GM23338 (cell line): ENCODE measurements around the gene SSTR4. TPM values are rescaled to one million over a fixed set of nuclear protein-coding genes. Genes with fewer than 3 reads are reported as not detected.

Source experiments
- ATAC-seq: fragments of 200-7000 bp; cut with Tn5 transposase; 3 replicates; pipeline ENCODE4 v1.9.1; 2020
- DNase-seq: peaks from one replicate; pipeline ENCODE4 v3.0.0-alpha.2; 2015; ENCODE audit warnings: low spot score
- H2AFZ ChIP-seq: fragments of 200-600 bp; sonication (generic); 2 replicates; pipeline ENCODE4 v1.8.0; 2016; ENCODE audit warnings: antibody characterized with exemption, mild to moderate bottlenecking, moderate library complexity
- H3F3A ChIP-seq: fragments of 200-600 bp; sonication (generic); replicated peaks from 2 replicates; pipeline ENCODE4 v1.8.0; 2017; ENCODE audit warnings: antibody characterized with exemption, mixed run types, low read depth
- H3K27ac ChIP-seq: fragments of 200-600 bp; sonication (generic); 2 replicates; pipeline ENCODE4 v1.6.1; 2016; ENCODE audit warnings: low read depth
- H3K27me3 ChIP-seq: fragments of 200-600 bp; sonication (generic); 2 replicates; pipeline ENCODE4 v1.8.0; 2016; ENCODE audit warnings: mild to moderate bottlenecking, mixed run types, moderate library complexity; ENCODE audit not compliant: insufficient read depth
- H3K36me3 ChIP-seq: fragments of 200-600 bp; sonication (generic); 2 replicates; pipeline ENCODE4 v1.8.0; 2016; ENCODE audit warnings: mild to moderate bottlenecking; ENCODE audit not compliant: insufficient read depth
- H3K4me1 ChIP-seq: fragments of 200-600 bp; sonication (generic); 2 replicates; pipeline ENCODE4 v1.8.0; 2016; ENCODE audit warnings: mild to moderate bottlenecking, moderate library complexity; ENCODE audit not compliant: insufficient read depth
- H3K4me2 ChIP-seq: fragments of 200-600 bp; sonication (generic); 2 replicates; pipeline ENCODE4 v1.7.1; 2017; ENCODE audit warnings: mixed run types
- H3K4me3 ChIP-seq: fragments of 200-600 bp; sonication (generic); 2 replicates; pipeline ENCODE4 v1.6.1; 2016; ENCODE audit warnings: mixed run types
- H3K79me2 ChIP-seq: fragments of 200-600 bp; sonication (generic); replicated peaks from 2 replicates; pipeline ENCODE4 v1.8.0; 2017; ENCODE audit warnings: mild to moderate bottlenecking; ENCODE audit not compliant: insufficient read depth
- H3K9me2 ChIP-seq: fragments of 200-600 bp; sonication (generic); 2 replicates; pipeline ENCODE4 v1.8.0; 2017; ENCODE audit not compliant: insufficient read depth
- H4K20me1 ChIP-seq: fragments of 200-600 bp; sonication (generic); replicated peaks from 2 replicates; pipeline ENCODE4 v1.8.0; 2017; ENCODE audit warnings: mild to moderate bottlenecking; ENCODE audit not compliant: insufficient read depth
- H3K27ac Mint-ChIP-seq: 2 replicates; pipeline ENCODE4 v1.8.0; 2020; ENCODE audit warnings: inconsistent platforms, mild to moderate bottlenecking, moderate library complexity, mixed read lengths
- H3K27me3 Mint-ChIP-seq: 3 replicates; pipeline ENCODE4 v1.8.0; 2022; ENCODE audit warnings: low read depth, mild to moderate bottlenecking, moderate library complexity, mixed read lengths, inconsistent platforms; ENCODE audit not compliant: insufficient read depth, poor library complexity
- H3K36me3 Mint-ChIP-seq: 3 replicates; pipeline ENCODE4 v1.8.0; 2021; ENCODE audit warnings: low read depth, mild to moderate bottlenecking, inconsistent platforms, moderate library complexity, mixed read lengths
- H3K4me1 Mint-ChIP-seq: 3 replicates; pipeline ENCODE4 v1.8.0; 2020; ENCODE audit warnings: mild to moderate bottlenecking, inconsistent platforms, mixed read lengths
- H3K4me3 Mint-ChIP-seq: 3 replicates; pipeline ENCODE4 v1.8.0; 2021; ENCODE audit warnings: moderate library complexity, mild to moderate bottlenecking, inconsistent platforms, mixed read lengths
- H3K9me3 Mint-ChIP-seq: 3 replicates; pipeline ENCODE4 v1.8.0; 2020; ENCODE audit warnings: moderate library complexity, mild to moderate bottlenecking, inconsistent platforms, mixed read lengths
- CREB1 ChIP-seq: fragments of 250-450 bp; sonication (Bioruptor Pico); IDR thresholded peaks from 2 replicates; pipeline ENCODE4 v1.5.0; 2020; ENCODE audit warnings: low read depth, mild to moderate bottlenecking, moderate library complexity
- polyA plus RNA-seq: library from polyadenylated mRNA; unstranded; fragments of >200 nt; fragmentation: Nextera tagmentation; extraction: Ambion mirVana; gene quantifications from 2 replicates; pipeline ENCODE4 v1.2.1, GENCODE V29; 2016
- total RNA-seq: library from RNA; depleted of rRNA; stranded (reverse); fragments of >200 nt; shearing (Covaris generic); gene quantifications from 2 replicates; pipeline ENCODE4 v1.2.3, GENCODE V29; 2014
- TF ChIP-seq, protein P1 (sequence below): IDR thresholded peaks from one replicate; pipeline ENCODE4 v1.6.1; 2018; ENCODE audit warnings: antibody characterized with exemption; ENCODE audit not compliant: unreplicated experiment
- TF ChIP-seq, protein P2 (sequence below), 2 experiments: fragments of 200-600 bp in 1 of 2; sonication (generic) in 1 of 2; conservative IDR thresholded peaks; 2 replicates each; pipeline versions ENCODE4 v1.5.1 to v1.6.1; 2016 to 2017; ENCODE audit warnings: antibody characterized with exemption in 2 of 2, low read depth in 2 of 2, mild to moderate bottlenecking in 2 of 2, moderate library complexity in 1 of 2

SSTR4 gene
- total and polyA plus RNA-seq, 2 experiments from 2014 or later = not detected

DNA sequence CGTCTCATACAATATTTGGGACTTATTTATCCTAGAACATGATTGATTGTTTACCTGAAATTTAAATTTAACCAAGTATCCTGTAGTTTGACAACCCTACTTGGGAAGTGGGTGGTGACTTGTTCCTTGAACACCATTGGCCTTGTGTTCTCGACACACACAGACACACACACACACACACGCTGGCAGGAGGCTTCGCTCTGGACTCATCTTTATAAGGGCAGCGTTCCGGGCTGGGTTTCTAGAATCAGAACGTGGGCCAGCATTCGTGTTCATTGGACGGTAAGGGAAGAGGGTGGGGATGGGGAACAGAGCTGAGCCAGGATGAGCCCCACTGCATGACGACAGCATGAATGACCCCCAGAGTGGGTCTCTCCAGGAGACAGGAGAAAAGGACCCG is 16.2 kb upstream of the SSTR4 start:
- no peak overlapping the region for H3K4me3 Mint-ChIP-seq

DNA sequence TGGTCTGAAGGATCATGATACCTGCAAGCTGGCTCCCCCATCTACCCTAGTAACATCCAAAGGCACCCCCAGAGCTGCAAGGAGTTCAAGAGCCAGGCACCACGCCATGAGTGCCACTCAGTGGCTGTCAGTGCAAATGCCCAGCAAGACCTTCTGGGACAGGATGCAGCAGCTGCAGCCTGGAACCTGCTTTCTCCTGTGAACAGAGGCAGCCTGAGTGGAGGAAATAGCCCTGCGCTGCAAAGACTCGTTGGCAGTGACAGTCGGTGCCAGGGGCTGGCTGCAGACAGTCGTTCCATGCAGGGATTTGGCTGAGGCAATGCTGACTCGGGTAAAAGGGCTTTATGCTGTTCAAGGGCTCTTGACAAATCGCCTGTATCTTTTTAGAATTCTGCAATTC is 15.7 kb upstream of the SSTR4 start:
- H3F3A ChIP-seq = no peaks in the 10 kb centered on the region
- H3K27me3 Mint-ChIP-seq = no peaks in the 10 kb centered on the region
- no peak overlapping the region for H3K27ac Mint-ChIP-seq
- no peaks in the 10 kb centered on the region for H3K36me3 ChIP-seq
- no peak overlapping the region for H3K4me3 Mint-ChIP-seq
- DNase-seq (no peak), ATAC-seq (no peak)
- H3K4me1 Mint-ChIP-seq = no peaks in the 10 kb centered on the region
- no peaks in the 10 kb centered on the region for H3K27me3 ChIP-seq
- no peaks in the 10 kb centered on the region for H3K79me2 ChIP-seq
- TF ChIP-seq, protein P1, sequence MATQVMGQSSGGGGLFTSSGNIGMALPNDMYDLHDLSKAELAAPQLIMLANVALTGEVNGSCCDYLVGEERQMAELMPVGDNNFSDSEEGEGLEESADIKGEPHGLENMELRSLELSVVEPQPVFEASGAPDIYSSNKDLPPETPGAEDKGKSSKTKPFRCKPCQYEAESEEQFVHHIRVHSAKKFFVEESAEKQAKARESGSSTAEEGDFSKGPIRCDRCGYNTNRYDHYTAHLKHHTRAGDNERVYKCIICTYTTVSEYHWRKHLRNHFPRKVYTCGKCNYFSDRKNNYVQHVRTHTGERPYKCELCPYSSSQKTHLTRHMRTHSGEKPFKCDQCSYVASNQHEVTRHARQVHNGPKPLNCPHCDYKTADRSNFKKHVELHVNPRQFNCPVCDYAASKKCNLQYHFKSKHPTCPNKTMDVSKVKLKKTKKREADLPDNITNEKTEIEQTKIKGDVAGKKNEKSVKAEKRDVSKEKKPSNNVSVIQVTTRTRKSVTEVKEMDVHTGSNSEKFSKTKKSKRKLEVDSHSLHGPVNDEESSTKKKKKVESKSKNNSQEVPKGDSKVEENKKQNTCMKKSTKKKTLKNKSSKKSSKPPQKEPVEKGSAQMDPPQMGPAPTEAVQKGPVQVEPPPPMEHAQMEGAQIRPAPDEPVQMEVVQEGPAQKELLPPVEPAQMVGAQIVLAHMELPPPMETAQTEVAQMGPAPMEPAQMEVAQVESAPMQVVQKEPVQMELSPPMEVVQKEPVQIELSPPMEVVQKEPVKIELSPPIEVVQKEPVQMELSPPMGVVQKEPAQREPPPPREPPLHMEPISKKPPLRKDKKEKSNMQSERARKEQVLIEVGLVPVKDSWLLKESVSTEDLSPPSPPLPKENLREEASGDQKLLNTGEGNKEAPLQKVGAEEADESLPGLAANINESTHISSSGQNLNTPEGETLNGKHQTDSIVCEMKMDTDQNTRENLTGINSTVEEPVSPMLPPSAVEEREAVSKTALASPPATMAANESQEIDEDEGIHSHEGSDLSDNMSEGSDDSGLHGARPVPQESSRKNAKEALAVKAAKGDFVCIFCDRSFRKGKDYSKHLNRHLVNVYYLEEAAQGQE = no peak
- TF ChIP-seq, protein P2, sequence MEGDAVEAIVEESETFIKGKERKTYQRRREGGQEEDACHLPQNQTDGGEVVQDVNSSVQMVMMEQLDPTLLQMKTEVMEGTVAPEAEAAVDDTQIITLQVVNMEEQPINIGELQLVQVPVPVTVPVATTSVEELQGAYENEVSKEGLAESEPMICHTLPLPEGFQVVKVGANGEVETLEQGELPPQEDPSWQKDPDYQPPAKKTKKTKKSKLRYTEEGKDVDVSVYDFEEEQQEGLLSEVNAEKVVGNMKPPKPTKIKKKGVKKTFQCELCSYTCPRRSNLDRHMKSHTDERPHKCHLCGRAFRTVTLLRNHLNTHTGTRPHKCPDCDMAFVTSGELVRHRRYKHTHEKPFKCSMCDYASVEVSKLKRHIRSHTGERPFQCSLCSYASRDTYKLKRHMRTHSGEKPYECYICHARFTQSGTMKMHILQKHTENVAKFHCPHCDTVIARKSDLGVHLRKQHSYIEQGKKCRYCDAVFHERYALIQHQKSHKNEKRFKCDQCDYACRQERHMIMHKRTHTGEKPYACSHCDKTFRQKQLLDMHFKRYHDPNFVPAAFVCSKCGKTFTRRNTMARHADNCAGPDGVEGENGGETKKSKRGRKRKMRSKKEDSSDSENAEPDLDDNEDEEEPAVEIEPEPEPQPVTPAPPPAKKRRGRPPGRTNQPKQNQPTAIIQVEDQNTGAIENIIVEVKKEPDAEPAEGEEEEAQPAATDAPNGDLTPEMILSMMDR (conservative IDR thresholded peaks at IDR 0.05; ENCODE audit: low read depth in 2 of 2) = 0 out of 4 replicates have a peak, but pooled peaks of 1 of the 2 experiments have one; percentile 13
- no peaks in the 10 kb centered on the region for H3K4me1 ChIP-seq
- H3K9me2 ChIP-seq = no peaks in the 10 kb centered on the region
- no peak overlapping the region for H3K4me3 ChIP-seq
- H4K20me1 ChIP-seq = no peaks in the 10 kb centered on the region
- H3K9me3 Mint-ChIP-seq = no peaks in the 10 kb centered on the region
- H3K36me3 Mint-ChIP-seq = no peaks in the 10 kb centered on the region
- H3K4me2 ChIP-seq = no peak overlapping the region
- H2AFZ ChIP-seq = no peak overlapping the region
- no peak overlapping the region for H3K27ac ChIP-seq

More for the DNA sequence above, 16.2 kb upstream of the SSTR4 start:
- DNase-seq = no peak
- no peak overlapping the region for H3K27ac Mint-ChIP-seq
- Histone ChIP-seq H4K20me1 (no peaks in the 10 kb centered on the region), H3K27ac (no peak overlapping the region), H3K79me2 (no peaks in the 10 kb centered on the region), H3K9me2 (no peaks in the 10 kb centered on the region), H3K4me2 (no peak overlapping the region), H3K4me3 (no peak overlapping the region), H3K36me3 (no peaks in the 10 kb centered on the region), H3F3A (no peaks in the 10 kb centered on the region), H3K4me1 (no peaks in the 10 kb centered on the region), H2AFZ (no peak overlapping the region), H3K27me3 (no peaks in the 10 kb centered on the region)
- ATAC-seq = no peak
- TF ChIP-seq CREB1 (CRISPR knock-in tag) = no peak
- no peaks in the 10 kb centered on the region for H3K4me1 Mint-ChIP-seq
- no peaks in the 10 kb centered on the region for H3K36me3 Mint-ChIP-seq
- no peaks in the 10 kb centered on the region; the same call in 2 of the 3 replicates for H3K9me3 Mint-ChIP-seq
- H3K27me3 Mint-ChIP-seq = no peaks in the 10 kb centered on the region
